Kidney (tissue), 14 donors: ENCODE data around the gene HPSE2. TPM values are rescaled to one million over a fixed set of nuclear protein-coding genes. Genes with fewer than 3 reads are reported as not detected.

Experiments
- DNase-seq, 5 donors: peaks; one replicate each; pipeline ENCODE4 v3.0.0-alpha.2; 2013 to 2020
- FAIRE-seq: peaks from 2 replicates; lab custom pipeline; 2012; peaks lifted over from hg19 to GRCh38; lab: Jason Lieb, UNC
- H3K27ac ChIP-seq, 2 donors: one replicate each; pipeline ENCODE4 v1.7.0; 2013; ENCODE audit warnings: low read depth in 2 of 2, low read length in 2 of 2, inconsistent platforms in 1 of 2
- H3K27me3 ChIP-seq: one replicate; pipeline ENCODE4 v1.7.1; 2013; ENCODE audit warnings: low read length, inconsistent platforms; ENCODE audit not compliant: control insufficient read depth, insufficient read depth
- H3K36me3 ChIP-seq, 3 donors: one replicate each; pipeline versions ENCODE4 v1.7.0 to v1.7.1; 2013; ENCODE audit warnings: low read length in 3 of 3, control low read depth in 1 of 3, inconsistent platforms in 1 of 3; ENCODE audit not compliant: insufficient read depth in 3 of 3, control insufficient read depth in 2 of 3
- H3K4me1 ChIP-seq, 3 donors: one replicate each; pipeline versions ENCODE4 v1.7.0 to v1.7.1; 2013; ENCODE audit warnings: low read length in 3 of 3, inconsistent platforms in 1 of 3, low read depth in 1 of 3; ENCODE audit not compliant: control insufficient read depth in 2 of 3, insufficient read depth in 2 of 3
- H3K4me3 ChIP-seq, 3 donors: one replicate each; pipeline versions ENCODE4 v1.7.0 to v1.8.1; 2013; ENCODE audit warnings: low read length in 3 of 3, control low read depth in 1 of 3, inconsistent platforms in 1 of 3
- H3K9ac ChIP-seq, 3 donors: one replicate each; pipeline versions ENCODE4 v1.7.0 to v1.7.1; 2013; ENCODE audit warnings: low read length in 3 of 3, control low read depth in 1 of 3, inconsistent platforms in 1 of 3
- H3K9me3 ChIP-seq, 3 donors: one replicate each; pipeline versions ENCODE4 v1.7.0 to v1.7.1; 2013; ENCODE audit warnings: low read length in 3 of 3, control low read depth in 1 of 3, inconsistent platforms in 1 of 3; ENCODE audit not compliant: control insufficient read depth in 2 of 3, insufficient read depth in 1 of 3
- CTCF ChIP-seq: IDR thresholded peaks from 3 replicates; pipeline ENCODE4 v1.5.1; 2012; ENCODE audit warnings: mild to moderate bottlenecking, moderate library complexity, borderline replicate concordance; ENCODE audit not compliant: insufficient read depth; ENCODE audit errors: extremely low read depth
- intact Hi-C: fragments of 100-400 bp; cut with DNase I; formaldehyde crosslinking; loops from one replicate; pipeline ENCODE4 v1.11.1; 2022
- polyA plus RNA-seq: library from polyadenylated mRNA; stranded (reverse); fragments of 350-450 nt; fragmentation: Illumina TruSeq; extraction: RNeasy Lipid Tissue Mini Kit (QIAGEN cat#74804); gene quantifications from one replicate; pipeline ENCODE4 v1.2.3, GENCODE V29; 2014; ENCODE audit warnings: low read depth, low replicate concordance; ENCODE audit not compliant: insufficient read depth
- total RNA-seq: library from RNA; stranded (reverse); fragmentation: NEBNext Ultra II Directional; extraction: Animal tissue kit (Norgen Biotek cat#: 25700); gene quantifications from one replicate; pipeline ENCODE4 v1.2.1, GENCODE V29; 2021
- donor health status: control.
- donor health status: control.
- donor health status: control.
- donor health status: control.
- donor health status: control.
- donor health status: DM: yes; HTN: yes; CAD: no.
- donor health status: Normal renal cell carcinoma (clear cell type).

Gene HPSE2
- total and polyA plus RNA-seq, 2 donors from 2014 or later = 1.4 to 3.0 TPM

- DNase-seq = peak in 1 of 5 donors; percentile 2
- intact Hi-C loops = no loop called here
- Histone ChIP-seq H3K9me3 (no peaks in the 10 kb centered on the region), H3K27me3 (peaks cover 65% of the 10 kb centered on the region), H3K4me1 (peaks cover 0 to 9% (median 0%) of the 10 kb centered on the region in 3 donors), H3K27ac (no peak overlapping the region), H3K4me3 (peak overlapping the region; percentile 10 to 61 (median 16)), H3K9ac (no peak overlapping the region), H3K36me3 (no peaks in the 10 kb centered on the region)
- FAIRE-seq = no peak
- TF ChIP-seq CTCF = no peak
Observed at GRCh38 chr10:99233689-99234037, 2.0 kb downstream of the HPSE2 start.

- Histone ChIP-seq H3K27me3 (peaks cover 67% of the 10 kb centered on the region), H3K9me3 (no peaks in the 10 kb centered on the region), H3K4me3 (no peak overlapping the region), H3K36me3 (no peaks in the 10 kb centered on the region), H3K27ac (no peak overlapping the region), H3K4me1 (peaks cover 0 to 9% (median 0%) of the 10 kb centered on the region in 3 donors), H3K9ac (no peak overlapping the region)
- intact Hi-C loops = no loop called here
- no peak for TF ChIP-seq CTCF
- DNase-seq = peak in 1 of 5 donors; percentile 4
- FAIRE-seq = no peak
Observed at GRCh38 chr10:99233000-99233688, 2.5 kb downstream of the HPSE2 start.

- no peak for TF ChIP-seq CTCF
- FAIRE-seq (no peak), DNase-seq (peak; percentile 24 to 66 (median 40))
- H3K27me3 ChIP-seq = peaks cover 65% of the 10 kb centered on the region
- H3K4me3 ChIP-seq = no peak overlapping the region
- no peak overlapping the region for H3K27ac ChIP-seq
- H3K36me3 ChIP-seq = no peaks in the 10 kb centered on the region
- intact Hi-C loops = no loop called here
- peaks cover 0 to 9% (median 0%) of the 10 kb centered on the region in 3 donors for H3K4me1 ChIP-seq
- H3K9me3 ChIP-seq = no peaks in the 10 kb centered on the region
- no peak overlapping the region for H3K9ac ChIP-seq
Observed at GRCh38 chr10:99232360-99232999, 3.2 kb downstream of the HPSE2 start.
